ENCODE results near the gene SLC7A9. TPM values are rescaled to one million over a fixed set of nuclear protein-coding genes. Genes with fewer than 3 reads are reported as not detected.

Gene SLC7A9
- total and polyA plus RNA-seq, 2 experiments from 2014 or later, result 0.19 TPM; not detected in 1

GRCh38 chr19:32781280-32781679 lies 88.3 kb downstream of the SLC7A9 start:
- no peaks in the 10 kb centered on the region for H3K4me1 ChIP-seq (ENCODE audit: insufficient read depth)
- Mint-ChIP-seq H3K4me3 (no peak overlapping the region), H3K36me3 (ENCODE audit: low read depth) (peaks cover 9% of the 10 kb centered on the region), H3K27me3 (ENCODE audit: insufficient read depth, low read depth, poor library complexity) (peaks cover 4% of the 10 kb centered on the region), H3K4me1 (peaks cover 11% of the 10 kb centered on the region), H3K9me3 (peaks cover 17% of the 10 kb centered on the region), H3K27ac (no peak overlapping the region)
- no peak for DNase-seq (ENCODE audit: low spot score)
- TF ChIP-seq REST (IDR thresholded peaks at IDR 0.05; ENCODE audit: unreplicated experiment) (no peak), ETS1 (IDR thresholded peaks at IDR 0.05) (no peak), CREB1 (CRISPR knock-in tag; IDR thresholded peaks at IDR 0.05; ENCODE audit: low read depth) (no peak), CTCF (conservative IDR thresholded peaks at IDR 0.05; ENCODE audit: low read depth in 2 of 2) (no peak), POLR2AphosphoS5 (IDR thresholded peaks at IDR 0.05; ENCODE audit: low read depth) (no peak)
- no peaks in the 10 kb centered on the region for H3K9me2 ChIP-seq (ENCODE audit: insufficient read depth)
- H2AFZ ChIP-seq, result no peak overlapping the region
- no peaks in the 10 kb centered on the region for H4K20me1 ChIP-seq (replicated peaks; ENCODE audit: insufficient read depth)
- H3K4me3 ChIP-seq, result no peak overlapping the region
- no peaks in the 10 kb centered on the region for H3F3A ChIP-seq (replicated peaks; ENCODE audit: low read depth)
- no peak for ATAC-seq
- H3K36me3 ChIP-seq (ENCODE audit: insufficient read depth), result no peaks in the 10 kb centered on the region
- H3K27ac ChIP-seq (ENCODE audit: low read depth), result no peak overlapping the region
- no peaks in the 10 kb centered on the region for H3K27me3 ChIP-seq (ENCODE audit: insufficient read depth)
- no peak overlapping the region for H3K4me2 ChIP-seq
- H3K79me2 ChIP-seq (replicated peaks; ENCODE audit: insufficient read depth), result no peaks in the 10 kb centered on the region

Small RNA genes lying within 50 kb of the gene (small RNA-seq; reads per million reads assigned to genes)
- not detected for gene RN7SKP22 (ENCODE audit: low replicate concordance)

Other genes starting within 250 kb of the SLC7A9 start
- gene ANKRD27, start 194.6 kb downstream of the SLC7A9 start, total RNA-seq (2014; rRNA removed; shearing (Covaris generic)), result 48.7 and 51.6 TPM in 2 replicates
- 16.5 and 16.7 TPM in 2 replicates for gene ANKRD27, start 194.6 kb downstream of the SLC7A9 start, polyA plus RNA-seq (2016; fragmentation: Nextera tagmentation; extraction: Ambion mirVana)
- 0.43 and 0.83 TPM in 2 replicates for gene RGS9BP, start 193.9 kb downstream of the SLC7A9 start, total RNA-seq (2014; rRNA removed; shearing (Covaris generic))
- 0.09 TPM in 1 of 2 replicates, not detected in the other for gene RGS9BP, start 193.9 kb downstream of the SLC7A9 start, polyA plus RNA-seq (2016; fragmentation: Nextera tagmentation; extraction: Ambion mirVana)
- gene NUDT19, start 177.9 kb downstream of the SLC7A9 start, total RNA-seq (2014; rRNA removed; shearing (Covaris generic)), result 3.5 and 3.9 TPM in 2 replicates
- gene NUDT19, start 177.9 kb downstream of the SLC7A9 start, polyA plus RNA-seq (2016; fragmentation: Nextera tagmentation; extraction: Ambion mirVana), result 2.1 and 2.4 TPM in 2 replicates
- 2.2 and 2.8 TPM in 2 replicates for gene TDRD12, start 150.0 kb downstream of the SLC7A9 start, total RNA-seq (2014; rRNA removed; shearing (Covaris generic))
- 0.68 and 1.0 TPM in 2 replicates for gene TDRD12, start 150.0 kb downstream of the SLC7A9 start, polyA plus RNA-seq (2016; fragmentation: Nextera tagmentation; extraction: Ambion mirVana)
- gene CEP89, start 102.2 kb upstream of the SLC7A9 start, total RNA-seq (2014; rRNA removed; shearing (Covaris generic)), result 13.4 and 17.7 TPM in 2 replicates
- 16.6 and 17.5 TPM in 2 replicates for gene CEP89, start 102.2 kb upstream of the SLC7A9 start, polyA plus RNA-seq (2016; fragmentation: Nextera tagmentation; extraction: Ambion mirVana)
- 1.6 and 3.2 TPM in 2 replicates for gene FAAP24, start 102.5 kb upstream of the SLC7A9 start, total RNA-seq (2014; rRNA removed; shearing (Covaris generic))
- gene FAAP24, start 102.5 kb upstream of the SLC7A9 start, polyA plus RNA-seq (2016; fragmentation: Nextera tagmentation; extraction: Ambion mirVana), result 2.9 and 3.1 TPM in 2 replicates
- gene RHPN2, start 195.1 kb upstream of the SLC7A9 start, total RNA-seq (2014; rRNA removed; shearing (Covaris generic)), result 28.8 and 29.6 TPM in 2 replicates
- gene RHPN2, start 195.1 kb upstream of the SLC7A9 start, polyA plus RNA-seq (2016; fragmentation: Nextera tagmentation; extraction: Ambion mirVana), result 14.2 and 15.7 TPM in 2 replicates
- 8.1 and 13.6 TPM in 2 replicates for gene GPATCH1, start 211.4 kb upstream of the SLC7A9 start, total RNA-seq (2014; rRNA removed; shearing (Covaris generic))
- gene GPATCH1, start 211.4 kb upstream of the SLC7A9 start, polyA plus RNA-seq (2016; fragmentation: Nextera tagmentation; extraction: Ambion mirVana), result 11.5 and 12.0 TPM in 2 replicates

Measured in GM23338 (cell line).